ENCODE results near the gene CCDC54. TPM values are rescaled to one million over a fixed set of nuclear protein-coding genes. Genes with fewer than 3 reads are reported as not detected.

Gene CCDC54
- total RNA-seq, 1 experiment from 2014 or later: not detected

- TF ChIP-seq TEAD1 (CRISPR knock-in tag; IDR thresholded peaks at IDR 0.05) (no peak), SP1 (CRISPR knock-in tag; conservative IDR thresholded peaks at IDR 0.05) (no peak), IRF1 (CRISPR knock-in tag; IDR thresholded peaks at IDR 0.05) (no peak), NFYB (CRISPR knock-in tag; conservative IDR thresholded peaks at IDR 0.05; ENCODE audit: low read depth) (no peak), ATF1 (CRISPR knock-in tag; IDR thresholded peaks at IDR 0.05) (no peak), ZNF138 (CRISPR knock-in tag; conservative IDR thresholded peaks at IDR 0.05) (no peak), ZSCAN18 (CRISPR knock-in tag; IDR thresholded peaks at IDR 0.05) (no peak), SMAD3 (CRISPR knock-in tag; IDR thresholded peaks at IDR 0.05; ENCODE audit: borderline replicate concordance) (no peak), FOXJ3 (CRISPR knock-in tag; IDR thresholded peaks at IDR 0.05; ENCODE audit: borderline replicate concordance) (no peak), ZNF396 (CRISPR knock-in tag; IDR thresholded peaks at IDR 0.05; ENCODE audit: borderline replicate concordance) (no peak), ZNF425 (CRISPR knock-in tag; conservative IDR thresholded peaks at IDR 0.05) (no peak), ZNF121 (CRISPR knock-in tag; IDR thresholded peaks at IDR 0.05) (no peak), ZNF512 (CRISPR knock-in tag; IDR thresholded peaks at IDR 0.05; ENCODE audit: borderline replicate concordance) (no peak), E2F4 (CRISPR knock-in tag; IDR thresholded peaks at IDR 0.05; ENCODE audit: borderline replicate concordance, low read depth) (no peak), STAT6 (CRISPR knock-in tag; conservative IDR thresholded peaks at IDR 0.05; ENCODE audit: low read depth) (no peak), JAZF1 (CRISPR knock-in tag; IDR thresholded peaks at IDR 0.05) (no peak)
- ATAC-seq (peak; percentile 97), DNase-seq (ENCODE audit: low spot score) (peak; percentile 21)
- H3K4me3 Mint-ChIP-seq: no peak overlapping the region
- peaks cover 45% of the 10 kb centered on the region for H3K4me1 Mint-ChIP-seq
- POLR2A ChIA-PET: no interaction called here
- H3K9me3 Mint-ChIP-seq: peaks cover 17% of the 10 kb centered on the region
- no peaks in the 10 kb centered on the region; the same call in 1 of the 2 replicates for H3K36me3 Mint-ChIP-seq
- CTCF ChIA-PET: no interaction called here
- no peaks in the 10 kb centered on the region for H3K27me3 Mint-ChIP-seq (ENCODE audit: low read depth)
- H3K27ac Mint-ChIP-seq: peak overlapping the region; percentile 93; the same call in 1 of the 2 replicates
Observed at GRCh38 chr3:107366766-107367165, 10.5 kb upstream of the CCDC54 start.
